HG03159 (cell line): ENCODE data around the gene DPP9.
"Not testable (repeated sequence)": the region's sequence is repeated elsewhere in the genome, so short reads cannot be mapped to it uniquely, and the experiment has no call there.

Source experiments
- ATAC-seq: cut with Tn5 transposase; IDR thresholded peaks from one replicate; pipeline ENCODE4 v1.9.1; 2021; ENCODE audit warnings: mild to moderate bottlenecking, moderate library complexity; ENCODE audit not compliant: unreplicated experiment

DPP9 gene

DNA sequence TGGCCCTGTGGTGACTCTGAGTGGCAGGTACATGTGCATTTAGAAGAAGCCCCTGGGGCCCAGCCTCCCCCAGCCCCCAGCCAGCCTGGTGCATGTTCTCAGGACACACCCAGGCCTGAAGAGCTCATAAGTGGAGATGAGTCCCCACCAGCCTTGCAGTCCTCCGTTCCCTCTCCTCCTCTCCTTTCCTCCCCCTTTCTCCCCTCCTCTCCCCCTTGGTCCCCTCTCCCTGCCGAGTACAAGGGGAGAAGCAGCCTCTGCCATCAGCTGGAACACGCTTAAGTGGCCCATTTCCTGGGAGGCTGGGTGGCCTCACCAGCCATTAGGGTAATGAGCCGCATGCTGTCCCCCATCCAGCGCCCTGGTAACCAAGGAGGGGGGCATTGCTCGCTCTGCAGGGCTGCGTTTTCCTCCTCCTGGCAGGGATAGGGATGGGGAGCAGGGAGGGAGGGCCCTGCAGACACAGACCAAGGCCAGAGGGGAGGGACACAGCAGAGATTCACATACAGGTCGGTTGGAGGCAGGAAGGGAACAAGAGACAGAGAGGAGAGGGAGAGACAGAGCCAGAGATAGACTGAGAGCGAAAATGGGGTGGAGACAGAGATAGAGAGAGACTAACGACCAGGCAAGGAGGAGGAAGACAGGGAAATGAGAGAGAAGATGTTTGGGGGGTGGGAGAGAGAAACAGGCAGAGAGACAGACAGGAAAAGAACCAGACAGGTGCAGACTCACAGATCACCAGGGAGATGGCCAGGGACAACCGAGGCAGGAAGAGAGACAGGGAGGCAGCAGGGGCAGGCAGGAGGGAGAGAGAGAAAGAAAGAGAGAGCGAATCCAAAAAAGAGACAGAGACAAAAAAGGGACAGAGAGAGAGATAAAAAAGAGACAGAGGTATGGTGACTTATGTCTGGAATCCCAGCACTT lies 19.3 kb upstream of the DPP9 start:
- ATAC-seq, result no peak

DNA sequence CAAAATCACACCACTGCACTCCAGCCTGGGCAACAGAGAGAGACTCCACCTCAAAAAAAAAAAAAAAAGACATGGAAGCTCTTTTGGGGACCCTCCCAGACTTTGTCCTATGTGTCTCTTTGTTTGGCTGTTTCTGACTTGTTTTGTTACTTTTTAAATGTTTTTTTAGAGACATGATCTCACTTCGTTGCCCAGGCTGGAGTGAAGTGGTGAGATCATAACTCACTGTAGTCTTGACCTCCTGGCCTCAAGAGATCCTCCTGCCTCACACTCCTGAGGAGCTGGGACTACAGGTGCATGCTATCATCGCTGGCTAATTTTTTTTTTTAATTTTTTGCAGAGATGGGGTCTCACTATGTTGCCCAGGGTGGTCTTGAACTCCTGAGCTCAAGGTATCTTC lies 16.4 kb upstream of the DPP9 start:
- ATAC-seq, result no peak

DNA sequence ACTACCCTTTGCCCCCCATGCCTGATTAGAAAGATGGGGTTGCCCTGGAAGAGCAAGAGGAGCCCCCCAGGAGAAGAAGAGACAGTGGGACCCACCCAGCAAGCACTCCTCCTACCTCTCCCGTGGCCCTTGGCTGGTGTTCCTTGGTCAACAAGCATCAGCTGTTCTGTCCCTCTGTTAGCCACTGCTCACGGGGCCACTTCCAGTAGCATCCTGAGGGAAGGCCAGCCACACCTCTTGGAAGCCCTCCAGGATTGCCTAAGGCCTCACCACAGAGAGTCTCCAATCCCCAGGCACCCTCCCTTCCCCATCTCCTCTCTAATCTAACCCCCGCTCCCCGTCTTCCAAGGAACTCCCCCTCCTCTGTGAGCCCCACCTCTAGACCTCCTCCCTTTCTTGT lies 15.1 kb upstream of the DPP9 start:
- ATAC-seq, result no peak

DNA sequence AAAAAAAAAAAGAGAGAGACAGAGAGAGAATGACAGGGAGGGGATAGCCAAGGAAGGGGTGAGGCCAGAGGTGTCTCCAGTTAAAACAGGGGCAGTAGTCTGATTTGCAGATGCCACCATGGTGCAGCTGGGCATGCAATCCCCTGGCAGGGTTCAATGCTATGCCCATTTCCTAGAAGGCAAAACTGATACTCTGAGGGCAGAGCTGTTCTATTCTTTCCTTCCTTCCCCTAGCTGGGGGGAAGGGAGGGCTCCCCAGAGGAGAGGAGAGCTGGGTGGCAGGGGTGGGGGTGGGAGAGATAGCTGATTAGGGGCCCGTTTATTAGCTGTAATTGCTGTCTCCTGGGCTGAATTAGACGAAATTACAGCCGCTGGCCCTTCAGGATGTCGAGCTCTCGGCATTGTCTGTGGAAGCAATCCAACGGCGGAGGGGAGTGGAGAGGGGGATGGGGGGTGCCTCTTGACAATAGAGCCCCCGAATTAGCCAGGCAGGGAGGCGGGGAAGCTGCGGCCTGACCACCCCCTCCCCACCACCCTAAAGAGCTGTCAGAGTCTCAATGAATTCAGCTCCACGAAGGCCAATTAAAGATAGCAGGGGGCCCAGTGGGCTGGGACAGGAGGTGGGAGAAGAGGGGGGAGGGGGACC lies 14.4 kb upstream of the DPP9 start:
- no peak for ATAC-seq

DNA sequence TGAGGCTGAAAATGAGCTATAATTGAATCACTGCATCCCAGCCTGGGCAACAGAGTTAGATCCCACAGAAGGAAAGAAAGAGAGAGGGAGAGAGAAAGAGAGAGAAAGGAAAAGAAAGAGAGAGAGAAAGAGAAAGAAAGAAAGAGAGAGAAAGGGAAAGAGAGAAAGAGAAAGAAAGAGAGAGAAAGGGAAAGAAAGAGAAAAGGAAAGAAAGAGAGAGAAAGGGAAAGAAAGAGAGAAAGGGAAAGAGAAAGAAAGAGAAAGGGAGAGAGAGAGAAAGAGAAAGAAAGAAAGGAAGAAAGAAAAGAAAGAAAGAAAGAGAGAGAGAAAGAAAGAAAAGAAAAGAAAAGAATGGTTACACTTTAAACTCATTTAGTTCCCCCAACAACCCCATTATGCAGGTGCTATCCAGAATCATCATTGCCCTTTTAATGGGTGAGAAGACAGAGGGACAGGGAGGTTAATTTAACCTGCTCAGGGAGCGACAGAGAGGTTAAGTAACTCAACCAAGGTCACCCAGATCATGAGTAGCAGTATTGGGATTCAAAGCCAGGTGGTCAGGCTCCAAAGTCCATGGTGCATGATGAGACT lies 10.2 kb upstream of the DPP9 start:
- no peak for ATAC-seq

DNA sequence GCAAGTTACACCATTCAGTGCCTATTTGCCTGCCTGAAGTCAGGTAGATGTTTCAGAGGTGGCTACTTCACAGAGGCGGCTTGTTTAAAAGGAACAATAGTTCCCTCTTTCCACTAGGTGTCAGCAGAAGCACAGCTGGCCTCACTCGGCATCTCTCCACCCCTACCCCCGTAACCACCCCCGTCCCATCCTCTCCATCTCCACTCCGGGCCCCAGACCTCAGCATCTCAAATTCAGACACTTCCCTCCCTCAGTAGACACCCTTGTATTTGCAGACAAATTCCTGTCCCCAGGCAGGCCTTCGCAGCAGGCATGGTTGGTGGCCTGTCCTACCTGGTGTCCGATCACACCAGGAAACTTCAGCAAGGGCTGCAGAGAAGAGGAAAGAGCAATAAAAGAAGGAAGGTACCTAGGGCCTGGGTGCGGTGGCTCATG lies 9.1 kb upstream of the DPP9 start:
- no peak for ATAC-seq

DNA sequence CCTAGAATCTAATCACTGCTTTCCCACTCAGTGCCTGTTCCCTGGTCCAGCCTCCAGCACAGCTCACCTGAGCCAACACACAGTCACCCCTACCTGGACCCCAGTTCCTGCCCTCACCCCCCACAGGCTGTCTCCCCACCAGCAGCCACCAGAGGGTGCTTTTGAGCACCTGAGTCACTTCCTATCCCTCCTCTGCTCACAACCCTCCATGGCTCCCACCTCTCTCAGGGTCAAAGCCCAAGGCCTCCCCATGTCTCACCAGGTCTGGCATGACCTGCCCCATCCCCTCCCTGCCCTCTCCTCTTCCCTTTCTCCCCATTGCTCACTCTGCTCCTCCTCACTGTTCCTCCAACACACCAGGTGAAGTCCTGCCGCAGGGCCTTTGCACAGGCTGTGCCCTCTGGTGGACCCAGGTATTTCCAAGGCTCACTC lies 7.1 kb upstream of the DPP9 start:
- ATAC-seq, result no peak

DNA sequence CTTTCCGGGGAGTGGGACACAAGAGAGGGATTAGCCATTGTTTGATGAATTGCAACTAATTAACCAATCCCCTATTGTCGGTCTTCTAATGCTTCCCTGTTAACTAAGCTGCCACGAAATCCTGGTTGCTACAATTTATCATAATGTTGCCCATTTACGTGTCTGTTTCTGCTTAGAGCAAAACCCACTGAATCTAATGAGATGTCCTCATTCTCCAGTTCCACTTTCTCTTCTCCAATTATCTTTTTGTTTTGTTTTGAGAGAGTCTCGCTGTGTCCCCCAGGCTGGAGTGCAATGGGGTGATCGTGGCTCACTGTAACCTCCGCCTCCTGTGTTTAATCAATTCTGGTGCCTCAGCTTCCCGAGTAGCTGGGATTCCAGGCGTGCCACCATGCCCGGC lies 5.2 kb upstream of the DPP9 start:
- ATAC-seq, result no peak

DNA sequence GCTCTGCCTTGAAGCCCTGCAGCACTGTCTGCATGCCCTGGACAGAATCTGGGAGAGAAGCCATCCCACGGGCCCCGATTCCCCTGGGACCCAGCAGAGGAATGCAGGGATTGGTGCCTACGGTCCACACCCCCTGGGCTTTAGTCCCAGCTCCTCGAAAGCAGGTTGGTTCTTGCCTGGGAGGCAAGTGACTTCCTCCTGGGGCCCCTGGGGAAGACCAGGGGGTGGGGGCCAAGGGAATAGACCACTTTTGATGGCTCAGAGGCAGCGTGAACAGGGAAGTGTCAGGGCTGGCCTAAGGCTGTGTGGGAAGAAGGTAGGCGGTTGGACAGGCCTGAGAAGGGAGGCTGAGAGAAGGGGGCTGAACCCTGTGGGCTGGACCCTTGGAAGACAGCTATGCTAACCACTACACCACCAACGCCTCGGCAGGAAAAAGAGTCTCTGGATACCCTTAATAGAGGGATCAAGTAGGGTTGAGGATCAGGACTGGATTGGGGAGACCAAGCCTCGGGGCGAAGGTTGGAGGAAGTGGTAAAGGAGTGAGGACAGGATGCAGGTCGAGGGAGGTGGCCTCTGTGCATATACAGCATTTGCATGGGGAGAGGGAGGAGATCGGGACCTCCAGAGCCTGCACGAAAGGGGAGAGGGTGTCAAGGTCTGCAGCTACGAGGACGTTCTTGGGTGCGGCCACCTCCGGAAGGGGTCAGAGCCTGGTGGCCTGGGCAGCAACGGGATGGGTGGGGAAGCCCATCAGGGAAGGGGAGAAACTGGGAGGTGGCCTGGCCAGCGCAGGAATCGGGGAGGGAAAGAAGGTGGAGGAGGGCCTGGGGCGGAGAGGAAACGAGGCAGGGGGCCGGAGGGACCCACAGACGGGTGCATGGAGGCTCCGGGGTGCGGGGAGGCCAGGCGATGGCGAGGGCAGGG lies 709 bp downstream of the DPP9 start:
- peak; percentile 12 for ATAC-seq

DNA sequence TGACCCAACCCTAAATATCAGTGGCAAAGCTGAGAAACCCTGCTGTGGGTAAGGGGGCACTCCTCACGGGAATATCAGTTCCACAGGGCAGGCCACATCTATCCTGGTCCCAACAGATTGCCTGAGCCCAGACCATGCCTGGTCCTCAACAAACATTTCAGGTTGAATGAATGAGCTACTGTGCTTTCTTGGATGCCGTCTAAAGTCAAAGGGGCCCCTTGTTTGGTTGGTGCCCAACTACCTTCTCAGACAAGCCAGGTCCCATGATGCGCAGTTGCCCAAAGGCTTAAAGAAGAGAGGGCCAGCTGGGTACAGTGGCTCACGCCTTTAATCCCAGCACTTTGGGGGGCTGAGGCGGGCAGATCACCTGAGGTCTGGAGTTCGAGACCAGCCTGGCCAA lies 2.4 kb downstream of the DPP9 start:
- no peak for ATAC-seq

DNA sequence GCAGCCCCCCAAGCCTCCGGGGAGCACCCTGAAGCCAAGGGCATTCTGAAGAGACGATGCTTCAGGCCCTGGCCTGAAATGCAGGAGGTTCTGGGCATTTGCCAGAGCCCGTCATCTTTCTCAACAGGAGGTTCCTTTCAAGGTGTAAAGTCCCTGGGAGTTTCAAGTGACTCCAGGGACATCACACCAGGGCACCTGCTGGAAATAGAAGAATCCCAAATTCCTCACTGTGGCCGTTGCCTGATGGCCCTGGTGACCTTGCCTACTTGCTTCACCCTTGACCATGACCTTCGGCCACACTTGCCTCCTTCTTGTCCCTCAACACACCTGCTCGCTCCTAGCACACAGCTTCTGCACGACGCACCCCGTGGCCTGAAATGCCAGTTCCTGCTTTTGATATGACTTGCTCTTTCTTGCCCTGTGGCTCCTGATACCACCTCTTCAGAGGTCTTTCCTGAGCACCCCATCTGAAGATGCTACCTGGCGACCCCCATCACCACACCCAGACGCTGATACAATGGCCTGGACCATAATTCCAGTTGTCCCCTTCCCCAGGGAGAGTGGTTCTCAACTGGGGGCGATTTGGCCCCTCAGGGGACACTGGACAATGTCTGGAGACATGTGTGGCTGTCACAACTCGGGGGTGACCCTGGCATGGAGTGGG lies 3.5 kb downstream of the DPP9 start:
- no peak for ATAC-seq

DNA sequence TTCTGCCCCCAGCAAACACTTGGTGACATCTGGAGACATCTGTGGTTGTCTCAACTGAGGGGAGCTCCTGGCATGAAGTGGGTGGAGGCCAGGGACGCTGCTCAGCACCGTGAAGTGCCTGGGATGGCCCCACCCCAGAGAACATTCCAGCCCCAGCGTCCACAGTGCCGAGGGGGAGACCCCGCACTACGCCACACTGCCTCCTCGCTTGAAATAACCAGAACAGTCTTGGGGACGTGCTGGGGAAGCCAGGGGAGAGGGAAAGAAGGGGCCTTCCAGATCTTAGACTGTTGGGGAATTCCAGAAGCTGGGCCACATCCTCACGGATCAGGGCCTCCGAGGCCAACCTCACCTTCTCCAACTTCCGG lies 4.2 kb downstream of the DPP9 start:
- no peak for ATAC-seq

DNA sequence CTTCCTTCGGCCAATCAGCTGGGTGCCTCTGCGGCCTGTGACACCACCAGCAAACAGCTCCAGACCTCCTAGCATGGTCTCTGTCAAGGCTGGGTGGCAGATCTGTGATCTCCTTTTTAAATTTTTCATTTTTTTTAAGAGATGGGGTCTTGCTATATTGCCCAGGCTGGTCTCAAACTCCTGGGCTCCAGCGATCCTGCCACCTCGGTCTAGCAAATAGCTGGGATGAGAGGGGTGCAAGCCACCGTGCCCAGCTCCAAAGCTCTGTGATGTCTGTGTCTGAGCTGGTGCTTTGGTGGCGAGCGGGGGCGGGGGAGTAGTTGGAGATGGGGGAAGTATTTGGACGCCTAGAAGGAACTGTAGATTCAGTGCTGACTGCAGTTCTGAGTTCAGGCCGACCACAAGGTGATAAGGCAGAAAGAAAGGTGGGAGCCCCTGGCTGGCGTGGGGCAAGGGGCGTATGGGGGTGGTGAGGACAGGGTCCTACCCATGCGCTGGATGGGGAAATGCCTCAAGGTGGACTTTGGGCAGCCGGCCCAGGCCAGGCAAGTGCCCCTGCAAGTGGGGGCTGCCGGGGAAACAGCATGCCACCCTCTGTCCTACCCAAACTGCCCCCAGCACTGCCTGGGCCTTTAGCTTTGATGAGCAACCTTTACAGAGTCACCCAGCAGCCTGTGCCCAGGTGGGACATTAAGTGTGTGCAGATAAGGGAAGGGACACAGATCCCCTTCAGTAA lies 5.5 kb downstream of the DPP9 start:
- no peak for ATAC-seq

DNA sequence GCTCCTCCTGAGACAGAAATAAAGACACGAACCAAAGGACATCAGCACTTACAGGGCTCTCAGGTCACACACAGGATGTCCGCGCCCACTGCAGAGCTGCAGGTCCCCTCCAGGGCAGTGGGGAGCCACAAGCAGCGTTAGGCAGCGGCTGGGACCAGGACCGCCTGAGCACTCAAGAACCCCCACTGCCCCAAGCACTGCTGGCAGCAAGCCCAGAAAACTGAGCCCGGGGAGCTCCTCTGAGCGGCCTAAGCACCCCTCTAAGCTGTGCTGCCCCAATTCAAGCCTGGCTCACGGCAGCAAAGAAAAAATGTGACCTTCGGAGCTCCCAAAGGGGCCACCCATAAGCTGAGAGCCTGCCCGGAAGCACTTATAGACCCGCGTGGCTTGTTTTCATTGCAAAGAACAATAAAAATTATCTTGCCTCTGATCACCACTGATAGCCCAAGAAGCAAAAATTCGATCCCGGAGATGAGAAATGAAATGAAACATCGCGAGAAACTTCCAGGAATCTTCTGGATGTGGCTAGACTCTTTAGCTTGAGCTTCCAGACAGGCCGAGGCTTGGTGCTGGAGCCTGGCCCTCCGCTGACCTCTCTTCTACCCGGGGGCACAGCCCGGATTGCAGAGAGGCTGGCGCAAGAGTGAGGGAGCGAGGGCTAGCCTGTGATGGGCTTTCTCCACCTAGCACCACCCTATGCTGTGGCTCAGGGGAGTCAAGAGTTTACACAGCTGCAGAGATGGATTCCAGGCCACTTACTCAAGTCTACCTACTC lies 6.3 kb downstream of the DPP9 start:
- ATAC-seq, result no peak

DNA sequence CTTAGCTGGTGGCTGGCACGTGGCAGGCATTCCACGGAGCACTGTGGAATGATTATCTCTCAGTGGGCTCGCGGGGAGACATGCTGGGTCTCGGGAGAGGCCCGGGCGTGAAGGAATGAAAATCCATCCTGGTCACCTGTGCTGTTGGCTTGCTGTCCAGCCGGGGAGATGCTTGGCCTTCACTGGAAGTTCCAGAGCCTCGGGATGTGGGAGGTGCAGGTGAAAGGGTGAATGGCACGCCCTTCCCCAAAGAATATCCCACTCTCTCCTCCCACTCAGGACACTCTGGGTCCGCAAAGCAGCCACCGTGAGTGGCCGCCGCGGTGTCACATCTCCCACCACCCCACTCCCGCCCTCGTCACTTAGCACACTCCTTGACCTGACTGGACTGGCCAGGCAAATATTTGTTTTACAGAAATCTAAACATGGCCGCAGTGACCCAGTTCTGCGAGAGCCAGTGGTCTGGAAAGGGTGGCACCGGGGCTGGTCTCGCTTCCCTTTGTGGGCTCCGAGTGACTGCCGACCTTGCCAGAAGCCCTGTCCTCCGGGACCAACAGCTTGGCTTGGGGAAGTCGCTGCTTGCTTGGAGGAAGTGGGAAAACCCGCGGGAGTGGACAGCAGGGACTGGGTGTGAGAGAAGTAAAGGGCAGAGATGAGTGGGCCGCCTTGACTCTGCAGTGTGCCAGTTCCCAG lies 8.0 kb downstream of the DPP9 start:
- ATAC-seq, result no peak

DNA sequence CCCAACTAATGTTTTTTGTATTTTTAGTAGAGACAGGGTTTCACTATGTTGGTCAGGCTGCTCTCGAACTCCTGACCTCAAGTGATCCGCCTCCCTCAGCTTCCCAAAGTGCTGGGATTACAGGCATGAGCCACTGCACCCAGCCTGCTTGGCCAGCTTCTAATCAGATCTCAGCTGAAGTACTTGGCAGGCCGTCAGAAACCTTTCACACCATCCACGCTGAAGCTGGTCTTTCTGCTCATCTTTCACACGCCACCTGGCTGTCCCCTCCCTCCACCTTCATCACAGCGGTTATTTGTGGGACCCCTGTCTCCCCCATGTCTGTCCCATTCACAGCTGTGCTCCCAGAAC lies 8.5 kb downstream of the DPP9 start:
- not testable (repeated sequence) for ATAC-seq

DNA sequence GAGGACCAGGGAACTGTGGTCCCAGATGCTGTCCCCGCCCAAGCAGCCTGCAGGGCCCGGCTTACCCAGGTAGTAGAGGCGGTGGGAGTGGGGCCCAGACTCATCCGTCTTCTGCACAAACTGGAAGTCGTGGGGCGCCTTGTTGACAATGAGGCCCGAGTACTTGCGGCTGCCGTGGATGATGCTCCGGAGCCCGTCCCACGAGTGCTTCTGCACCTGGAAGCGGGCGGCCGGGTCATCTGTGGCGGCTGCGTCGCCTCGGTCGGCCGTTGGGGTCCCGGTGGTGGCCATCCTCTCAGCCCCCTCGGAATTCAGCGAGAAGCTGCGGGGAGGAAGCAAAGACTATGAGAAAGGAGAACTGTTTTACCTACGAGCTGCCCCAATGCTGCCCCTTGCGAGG lies 9.6 kb downstream of the DPP9 start:
- ATAC-seq, result no peak

DNA sequence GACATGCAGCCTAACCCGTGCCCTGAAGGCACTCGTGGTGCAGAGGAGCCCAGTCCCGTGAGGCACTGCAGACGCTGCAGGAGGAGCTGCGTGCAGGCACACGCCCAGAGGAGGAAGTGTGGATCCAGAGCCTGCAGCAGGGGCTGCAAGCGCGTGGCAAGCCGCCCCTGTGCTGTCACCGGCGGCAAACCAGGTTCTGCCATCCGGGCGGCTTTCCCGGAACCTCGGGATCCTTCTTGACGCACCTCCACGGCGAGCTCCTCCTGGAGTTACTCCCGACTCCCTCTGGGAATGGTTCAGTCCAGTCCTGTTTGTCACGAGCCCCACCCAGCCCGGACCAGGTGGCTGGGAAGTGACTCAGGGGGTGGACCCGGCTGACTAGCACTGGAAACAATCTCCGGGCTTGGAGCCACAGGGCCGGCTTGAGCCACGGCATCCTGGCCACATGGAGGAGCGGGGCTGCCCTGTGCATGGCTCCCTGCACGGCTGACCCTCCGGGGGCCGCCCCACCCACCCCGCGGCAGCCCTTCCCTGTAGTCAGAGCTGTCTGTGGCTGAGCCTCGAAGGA lies 10.2 kb downstream of the DPP9 start:
- no peak for ATAC-seq
